ENCODE measurements around the gene LRRN4. TPM values are rescaled to one million over a fixed set of nuclear protein-coding genes. Genes with fewer than 3 reads are reported as not detected.

Gene LRRN4
- total RNA-seq, 2 experiments from 2014 or later: not detected

- Histone ChIP-seq H4K20me1 (ENCODE audit: insufficient read depth, low read length) (no peaks in the 10 kb centered on the region), H2AFZ (ENCODE audit: low read length) (no peak overlapping the region), H3K27ac (ENCODE audit: low read depth, low read length, poor library complexity, severe bottlenecking) (no peak overlapping the region), H3K9me3 (ENCODE audit: low read length) (no peaks in the 10 kb centered on the region), H3K79me2 (ENCODE audit: insufficient read depth, low read depth, low read length) (no peaks in the 10 kb centered on the region), H3K9me2 (ENCODE audit: insufficient read depth, low read length) (no peaks in the 10 kb centered on the region), H3K4me3 (ENCODE audit: low read depth, low read length, poor library complexity, severe bottlenecking) (no peak overlapping the region), H3K4me2 (ENCODE audit: low read length) (no peak overlapping the region), H3K36me3 (ENCODE audit: insufficient read depth, low read length) (no peaks in the 10 kb centered on the region), H3K4me1 (ENCODE audit: insufficient read depth, low read length, poor library complexity, severe bottlenecking) (no peaks in the 10 kb centered on the region)
- CTCF ChIA-PET (ENCODE audit: unreplicated experiment): no interaction called here
- TF ChIP-seq EZH2phosphoT487 (IDR thresholded peaks at IDR 0.05; ENCODE audit: borderline replicate concordance, low read depth, low read length) (no peak), CTCF (conservative IDR thresholded peaks at IDR 0.05; ENCODE audit: low read length) (no peak)
- BruUV-seq (replicated peaks): no TSS peak
- POLR2A ChIA-PET: interaction anchor here (0.5 kb wide), 1 partner anchor 618 kb away, joined by 3 read pairs; no protein-coding TSS in a partner anchor
- no peak for DNase-seq (ENCODE audit: low spot score)
- intact Hi-C loops (cut with micrococcal nuclease; ENCODE audit: unreplicated experiment): no loop called here
Observed at GRCh38 chr20:6095409-6095808, 41.5 kb upstream of the LRRN4 start.

GRCh38 chr20:6094565-6094964 is 40.7 kb upstream of the LRRN4 start:
- H3K9me2 ChIP-seq (ENCODE audit: insufficient read depth, low read length): no peaks in the 10 kb centered on the region
- no peak for TF ChIP-seq EZH2phosphoT487 (IDR thresholded peaks at IDR 0.05; ENCODE audit: borderline replicate concordance, low read depth, low read length)
- no peak for TF ChIP-seq CTCF (conservative IDR thresholded peaks at IDR 0.05; ENCODE audit: low read length)
- no peak for DNase-seq (ENCODE audit: low spot score)
- CTCF ChIA-PET (ENCODE audit: unreplicated experiment): no interaction called here
- no peaks in the 10 kb centered on the region for H3K9me3 ChIP-seq (ENCODE audit: low read length)
- H3K79me2 ChIP-seq (ENCODE audit: insufficient read depth, low read depth, low read length): no peaks in the 10 kb centered on the region
- H3K27ac ChIP-seq (ENCODE audit: low read depth, low read length, poor library complexity, severe bottlenecking): no peak overlapping the region
- H3K36me3 ChIP-seq (ENCODE audit: insufficient read depth, low read length): no peaks in the 10 kb centered on the region
- no peaks in the 10 kb centered on the region for H3K4me1 ChIP-seq (ENCODE audit: insufficient read depth, low read length, poor library complexity, severe bottlenecking)
- POLR2A ChIA-PET: no interaction called here
- intact Hi-C loops (cut with micrococcal nuclease; ENCODE audit: unreplicated experiment): no loop called here
- no TSS peak for BruUV-seq (replicated peaks)
- no peaks in the 10 kb centered on the region for H4K20me1 ChIP-seq (ENCODE audit: insufficient read depth, low read length)
- no peak overlapping the region for H2AFZ ChIP-seq (ENCODE audit: low read length)
- H3K4me2 ChIP-seq (ENCODE audit: low read length): no peak overlapping the region
- no peak overlapping the region for H3K4me3 ChIP-seq (ENCODE audit: low read depth, low read length, poor library complexity, severe bottlenecking)

GRCh38 chr20:6094063-6094462 is 40.2 kb upstream of the LRRN4 start:
- Histone ChIP-seq H3K4me1 (ENCODE audit: insufficient read depth, low read length, poor library complexity, severe bottlenecking) (no peaks in the 10 kb centered on the region), H3K79me2 (ENCODE audit: insufficient read depth, low read depth, low read length) (no peaks in the 10 kb centered on the region), H2AFZ (ENCODE audit: low read length) (no peak overlapping the region), H4K20me1 (ENCODE audit: insufficient read depth, low read length) (no peaks in the 10 kb centered on the region), H3K4me3 (ENCODE audit: low read depth, low read length, poor library complexity, severe bottlenecking) (no peak overlapping the region), H3K36me3 (ENCODE audit: insufficient read depth, low read length) (no peaks in the 10 kb centered on the region), H3K9me3 (ENCODE audit: low read length) (no peaks in the 10 kb centered on the region), H3K9me2 (ENCODE audit: insufficient read depth, low read length) (no peaks in the 10 kb centered on the region), H3K4me2 (ENCODE audit: low read length) (no peak overlapping the region), H3K27ac (ENCODE audit: low read depth, low read length, poor library complexity, severe bottlenecking) (no peak overlapping the region)
- ChIA-PET POLR2A (no interaction called here), CTCF (ENCODE audit: unreplicated experiment) (no interaction called here)
- no TSS peak for BruUV-seq (replicated peaks)
- DNase-seq (ENCODE audit: low spot score): peak; percentile 5
- intact Hi-C loops (cut with micrococcal nuclease; ENCODE audit: unreplicated experiment): no loop called here
- TF ChIP-seq EZH2phosphoT487 (IDR thresholded peaks at IDR 0.05; ENCODE audit: borderline replicate concordance, low read depth, low read length) (no peak), CTCF (conservative IDR thresholded peaks at IDR 0.05; ENCODE audit: low read length) (no peak)
